ENCODE results near the gene NBAS.
"Not testable (repeated sequence)": the region's sequence is repeated elsewhere in the genome, so short reads cannot be mapped to it uniquely, and the experiment has no call there.

Gene NBAS

DNA sequence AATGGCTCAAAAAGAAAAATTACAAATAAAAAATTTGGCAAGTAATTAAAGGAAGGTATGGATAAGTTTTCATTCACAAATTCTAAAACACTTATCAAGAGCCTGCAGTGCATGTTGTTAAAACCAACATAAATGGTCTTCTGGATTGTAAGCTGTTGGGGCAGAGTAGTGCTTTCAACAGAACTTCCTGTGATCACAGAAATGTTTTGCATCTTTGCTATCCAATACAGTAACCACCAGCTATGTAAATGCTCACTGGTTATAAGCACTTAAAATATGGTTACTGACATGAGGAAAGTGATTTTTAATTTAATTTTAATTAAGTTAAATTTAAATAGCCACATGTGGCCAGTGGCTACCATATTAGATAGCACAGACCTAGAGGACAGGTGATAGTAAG, 133.1 kb downstream of the NBAS start:
- no peak for FAIRE-seq

DNA sequence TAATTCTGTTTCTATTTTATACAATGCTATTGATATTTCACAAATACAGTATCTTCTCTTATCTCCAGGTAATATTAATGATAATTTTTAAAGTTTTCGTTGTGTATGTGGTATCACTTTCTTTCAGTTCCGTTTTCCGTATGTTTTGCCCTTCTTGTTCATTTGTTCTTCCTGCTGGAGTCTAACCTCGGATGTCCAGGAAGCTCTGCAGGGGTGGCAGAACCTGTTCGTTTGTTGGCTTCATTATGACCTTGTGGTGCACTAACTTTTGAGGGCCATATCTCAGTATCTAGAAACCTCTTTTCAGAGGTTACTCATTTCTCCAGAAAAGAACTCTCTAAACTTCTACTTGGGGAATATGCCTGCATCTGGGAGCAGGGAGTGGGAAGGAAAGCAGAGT, 134.5 kb downstream of the NBAS start:
- FAIRE-seq, result no peak
- DNase-seq (ENCODE audit: low spot score), result no peak

More for the DNA sequence above, 133.1 kb downstream of the NBAS start:
- DNase-seq (ENCODE audit: low spot score), result no peak

DNA sequence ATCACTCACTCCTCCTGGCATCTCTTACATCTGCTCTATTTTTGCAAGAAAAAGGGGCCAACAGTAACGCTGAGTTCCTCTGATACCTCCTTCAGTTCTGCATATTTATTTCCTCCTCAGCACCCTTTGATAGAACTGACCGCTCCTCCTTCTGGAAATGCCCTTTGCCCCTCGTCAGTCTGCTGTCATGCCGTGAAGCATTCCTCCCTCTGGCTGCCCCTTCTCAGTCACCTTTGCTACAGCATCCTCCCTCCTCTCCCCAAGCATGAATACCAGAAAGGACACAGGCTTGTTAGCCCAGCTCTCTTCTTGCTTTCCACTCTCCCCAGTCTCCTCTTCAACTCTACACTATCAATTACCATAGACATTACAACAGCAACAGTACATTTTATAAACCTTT, 135.4 kb downstream of the NBAS start:
- no peak for DNase-seq (ENCODE audit: low spot score)
- peak; percentile 9 for FAIRE-seq

- FAIRE-seq (no peak), DNase-seq (ENCODE audit: low spot score) (no peak)
Observed at GRCh38 chr2:15421753-15422152, 139.4 kb downstream of the NBAS start.

- FAIRE-seq (peak; percentile 80), DNase-seq (ENCODE audit: low spot score) (no peak)
Observed at GRCh38 chr2:15415748-15416147, 145.4 kb downstream of the NBAS start.

GRCh38 chr2:15412779-15413178, 148.4 kb downstream of the NBAS start:
- FAIRE-seq (no peak), DNase-seq (ENCODE audit: low spot score) (no peak)

DNA sequence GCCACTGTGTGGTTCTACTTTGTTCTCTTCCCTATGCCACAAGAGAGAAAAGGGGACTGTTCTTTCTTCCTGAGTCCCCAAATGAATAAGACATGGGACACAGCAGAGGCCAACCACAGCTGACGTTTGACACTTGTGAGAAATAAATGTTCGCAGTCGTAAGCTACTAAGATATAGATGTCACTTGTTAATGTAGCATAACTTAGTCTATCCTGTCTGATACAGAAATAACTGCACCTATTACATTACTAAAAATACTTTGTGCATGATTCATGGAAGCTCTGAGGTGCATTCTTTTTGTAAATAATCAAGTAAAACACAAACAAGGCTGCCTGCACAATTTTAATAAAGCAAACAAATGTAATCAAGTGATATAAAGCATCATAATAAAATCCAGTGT, 148.8 kb downstream of the NBAS start:
- FAIRE-seq (no peak), DNase-seq (ENCODE audit: low spot score) (no peak)

GRCh38 chr2:15410884-15411283, 150.2 kb downstream of the NBAS start:
- FAIRE-seq, result no peak
- no peak for DNase-seq (ENCODE audit: low spot score)

DNA sequence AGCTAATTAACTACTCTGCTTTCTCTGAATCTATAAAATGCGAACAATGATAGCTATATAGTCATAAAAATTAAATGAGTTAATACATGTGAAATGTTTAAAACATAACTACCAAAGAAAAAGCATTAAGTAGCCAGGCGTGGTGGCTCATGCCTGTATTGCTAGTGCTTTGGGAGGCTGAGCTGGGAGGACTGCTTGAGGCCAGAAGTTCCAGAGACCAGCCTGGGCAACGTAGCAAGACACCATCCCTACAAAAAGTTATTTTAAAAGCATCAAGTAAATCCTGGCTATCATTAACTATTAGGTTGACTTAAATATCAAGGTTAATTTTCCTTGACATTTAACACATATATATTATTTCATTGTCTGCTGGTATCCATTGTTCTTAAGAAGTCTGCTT, 152.4 kb downstream of the NBAS start:
- DNase-seq (ENCODE audit: low spot score) (no peak), FAIRE-seq (no peak)

DNA sequence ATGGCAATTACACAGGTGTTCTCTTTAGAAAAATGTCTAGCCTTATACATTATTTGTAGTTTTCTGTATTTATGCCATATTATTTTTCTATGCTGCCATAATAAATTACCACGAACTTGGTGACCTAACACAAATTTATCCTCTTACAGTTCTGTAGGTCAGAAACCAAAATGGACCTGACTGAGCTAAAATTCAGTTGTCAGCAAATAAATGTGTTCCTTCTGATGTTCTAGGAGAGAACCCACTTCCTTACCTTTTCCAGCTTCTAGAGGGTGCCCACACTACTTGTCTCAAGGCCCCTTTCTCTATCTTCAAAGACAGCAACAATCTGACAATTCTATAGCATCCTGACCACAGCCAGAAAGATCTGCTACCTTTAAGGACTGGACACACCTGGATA, 153.5 kb downstream of the NBAS start:
- FAIRE-seq (no peak), DNase-seq (ENCODE audit: low spot score) (no peak)

DNA sequence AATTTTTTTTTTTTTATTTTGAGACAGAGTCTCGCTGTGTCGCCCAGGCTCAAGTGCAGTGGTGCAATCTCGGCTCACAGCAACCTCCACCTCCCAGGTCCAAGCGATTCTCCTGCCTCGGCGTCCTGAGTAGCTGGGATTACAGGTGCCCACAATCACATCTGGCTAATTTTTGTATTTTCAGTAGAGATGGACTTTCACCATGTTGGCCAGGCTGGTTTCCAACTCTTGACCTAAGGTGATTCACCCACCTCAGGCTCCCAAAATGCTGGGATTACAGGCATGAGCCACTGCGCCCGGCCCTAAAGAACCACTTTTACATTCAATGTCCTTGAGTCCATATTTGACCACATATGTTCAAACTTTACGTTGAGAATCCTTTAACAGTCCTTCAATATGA, 156.6 kb downstream of the NBAS start:
- not testable (repeated sequence) for DNase-seq (ENCODE audit: low spot score); FAIRE-seq

DNA sequence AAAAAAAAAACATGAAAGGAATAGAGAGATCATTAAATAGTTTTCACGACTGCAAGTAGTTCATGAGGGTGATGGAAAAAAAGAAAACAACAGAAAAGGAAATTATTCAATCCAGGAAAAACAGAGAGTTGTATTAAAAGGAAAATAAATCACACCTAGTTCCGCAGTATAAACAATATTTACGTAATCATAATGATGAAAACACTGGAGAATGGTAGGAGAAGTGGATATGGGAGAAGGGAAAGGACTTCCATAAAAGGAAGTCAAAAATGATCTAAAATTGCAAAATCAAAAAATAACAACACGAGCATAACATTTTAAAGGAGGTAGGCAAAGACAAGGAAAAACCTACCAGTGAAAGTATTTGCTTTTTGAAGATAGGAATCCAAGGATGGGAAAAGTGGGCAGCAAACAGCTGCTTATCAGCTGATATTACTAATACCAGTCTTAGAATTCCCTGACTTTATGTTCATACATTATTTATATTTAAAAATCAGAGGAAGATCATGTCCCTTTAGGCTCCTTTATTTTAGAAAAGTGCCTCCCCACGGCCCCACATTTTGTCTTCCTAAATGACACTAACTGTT, 160.8 kb downstream of the NBAS start:
- no peak for DNase-seq (ENCODE audit: low spot score)
- FAIRE-seq, result no peak

- no peak for DNase-seq (ENCODE audit: low spot score)
- FAIRE-seq, result no peak
Observed at GRCh38 chr2:15399241-15399640, 161.9 kb downstream of the NBAS start.

GRCh38 chr2:15391751-15392150, 169.4 kb downstream of the NBAS start:
- FAIRE-seq, result no peak
- no peak for DNase-seq (ENCODE audit: low spot score)

DNA sequence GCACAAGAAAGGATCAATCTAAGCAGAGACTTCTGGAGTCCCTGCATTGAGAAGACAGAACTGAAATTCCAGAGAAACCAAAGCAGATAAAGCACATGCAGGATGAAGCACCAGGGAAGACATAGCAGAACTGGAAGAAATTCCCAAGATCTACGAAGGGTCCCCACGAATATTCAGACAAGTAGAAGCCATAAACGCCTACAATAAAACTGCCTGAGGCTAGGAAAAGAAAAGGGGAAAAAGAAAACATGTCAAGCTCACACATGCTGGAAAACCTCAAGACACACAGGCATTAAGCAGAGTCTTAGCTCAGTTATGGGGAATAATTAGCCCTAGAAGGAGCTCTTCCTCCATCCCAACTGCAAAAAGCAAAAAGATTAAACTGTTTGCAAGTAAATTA, 171.2 kb downstream of the NBAS start:
- no peak for DNase-seq (ENCODE audit: low spot score)
- FAIRE-seq, result no peak

DNA sequence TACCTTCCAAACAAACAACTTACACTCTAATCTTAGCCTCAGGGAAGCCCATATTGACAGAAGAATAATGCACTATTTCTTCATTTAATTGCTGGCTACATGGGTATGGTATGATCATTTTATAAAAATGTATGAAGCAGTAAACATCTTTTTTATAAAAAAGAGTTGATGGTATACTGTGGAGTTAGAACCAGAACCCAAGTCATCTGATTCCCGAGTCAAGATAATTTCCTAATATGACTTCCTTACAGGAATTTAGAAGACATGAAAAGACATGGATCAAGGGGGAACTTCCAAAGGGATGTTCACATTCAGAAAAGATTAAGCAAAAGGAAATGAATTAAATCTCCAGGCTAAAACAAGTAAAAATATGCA, 171.8 kb downstream of the NBAS start:
- DNase-seq (ENCODE audit: low spot score), result no peak

GRCh38 chr2:15388406-15389325, 172.5 kb downstream of the NBAS start:
- FAIRE-seq (no peak), DNase-seq (ENCODE audit: low spot score) (no peak)

More for the DNA sequence above, 171.8 kb downstream of the NBAS start:
- no peak for FAIRE-seq

- no peak for DNase-seq (ENCODE audit: low spot score)
- FAIRE-seq, result no peak
Observed at GRCh38 chr2:15385184-15385583, 175.9 kb downstream of the NBAS start.

DNA sequence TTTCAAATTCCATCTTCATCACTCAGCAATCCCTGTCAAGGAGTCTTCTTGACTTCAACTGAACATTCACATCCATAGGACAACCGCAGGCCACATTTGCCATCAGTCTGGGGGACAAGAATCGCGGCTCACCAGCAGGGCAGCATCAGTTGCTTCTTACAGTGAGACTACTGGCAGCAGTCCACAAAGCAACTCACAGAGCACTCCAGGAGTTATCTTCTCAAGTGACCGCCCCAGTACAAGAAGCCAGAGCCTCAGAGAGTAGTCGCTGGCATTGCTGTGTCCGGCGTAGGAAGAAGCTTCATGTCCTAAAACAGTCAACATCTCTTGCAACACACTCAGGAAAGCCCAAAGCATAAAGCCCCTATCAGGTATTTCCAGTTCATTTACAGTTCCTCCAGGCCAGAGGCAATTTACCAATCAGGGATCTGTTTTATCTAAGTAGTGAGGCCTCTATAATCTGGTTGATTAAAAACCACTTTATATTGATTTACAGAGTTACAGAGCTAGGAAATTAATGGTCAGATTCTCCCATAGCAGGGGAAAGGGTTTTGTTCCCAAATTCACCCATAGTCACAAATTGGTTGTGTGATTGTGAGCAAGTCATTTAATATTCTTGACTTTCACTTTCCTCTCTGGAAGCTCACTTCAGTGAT, 177.3 kb downstream of the NBAS start:
- FAIRE-seq (no peak), DNase-seq (ENCODE audit: low spot score) (no peak)

DNA sequence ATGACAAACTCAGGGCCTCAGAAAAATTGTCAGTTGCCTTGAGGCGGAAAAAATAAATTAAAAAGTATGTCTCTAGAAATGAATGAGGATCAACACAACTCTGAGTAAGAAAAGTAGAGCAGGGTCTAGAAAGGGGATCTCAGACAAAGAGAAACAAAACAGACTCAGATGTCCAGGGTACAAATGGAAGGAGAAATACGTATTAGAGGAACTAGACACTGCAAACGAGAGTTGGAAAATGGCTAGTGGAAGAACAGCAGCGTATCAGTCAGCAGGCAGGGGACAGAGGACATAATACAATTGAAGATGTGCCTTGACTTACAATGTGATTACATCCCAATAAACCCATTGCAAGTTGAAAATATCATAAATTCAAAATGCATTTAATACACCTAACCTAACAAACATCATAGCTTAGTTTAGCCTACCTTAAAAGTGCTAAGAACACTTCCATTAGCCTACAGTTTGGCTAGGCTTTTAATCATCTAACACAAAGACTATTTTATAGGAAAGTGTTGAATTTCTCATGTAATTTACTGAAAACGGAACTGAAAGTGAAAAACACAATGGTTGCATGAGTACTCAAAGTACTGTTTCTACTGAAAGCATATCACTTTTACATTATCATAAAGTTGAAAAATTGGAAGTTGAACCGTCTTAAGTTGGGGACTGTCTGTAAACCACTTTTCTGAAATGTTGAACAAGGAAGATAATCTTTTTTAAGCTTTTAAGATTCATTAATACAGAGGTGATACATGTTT, 182.8 kb downstream of the NBAS start:
- peak; percentile 84 for FAIRE-seq
- DNase-seq (ENCODE audit: low spot score), result no peak

- DNase-seq (ENCODE audit: low spot score) (no peak), FAIRE-seq (no peak)
Observed at GRCh38 chr2:15377202-15377601, 183.9 kb downstream of the NBAS start.

DNA sequence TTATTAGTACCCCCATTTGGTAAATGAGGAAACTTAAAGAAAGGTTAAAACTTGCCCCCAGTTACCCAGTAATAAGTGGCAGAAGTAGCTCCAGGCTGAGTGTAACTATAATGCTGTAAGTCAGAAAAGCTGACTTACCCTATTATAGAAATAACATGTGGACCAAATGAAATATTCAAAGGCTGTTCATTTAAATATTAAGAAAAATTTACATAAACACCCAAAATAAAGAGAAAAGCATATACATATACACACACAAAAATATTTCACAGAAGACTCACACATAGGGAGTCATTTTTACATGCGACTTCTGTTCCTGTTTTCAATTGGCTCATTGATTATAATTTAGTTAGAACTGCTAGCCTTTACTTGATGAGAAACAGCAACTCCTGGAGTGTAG, 189.1 kb downstream of the NBAS start:
- no peak for FAIRE-seq
- DNase-seq (ENCODE audit: low spot score), result no peak

All from urothelium cell line (cell line).